H1 (cell line): ENCODE data around the gene GADD45B. TPM values are rescaled to one million over a fixed set of nuclear protein-coding genes. Genes with fewer than 3 reads are reported as not detected.

ENCODE experiments used
- CTCF ChIA-PET: fragments of 300-600 bp; sonication (Branson Sonifier 250); formaldehyde crosslinking; loops from one replicate; lab custom pipeline; 2021; ENCODE audit not compliant: partially characterized antibody; lab: Charles Lee
- POLR2A ChIA-PET: fragments of 300-600 bp; sonication (Branson Sonifier 250); formaldehyde crosslinking; loops from one replicate; lab custom pipeline; 2021; ENCODE audit warnings: inconsistent platforms; ENCODE audit not compliant: partially characterized antibody; lab: Charles Lee
- DNase-seq, 2 experiments: peaks; one replicate each; pipeline versions ENCODE4 v3.0.0 to v3.0.0-alpha.2; 2010 to 2022; ENCODE audit warnings: low spot score in 2 of 2, low read depth in 1 of 2, mixed read lengths in 1 of 2
- FAIRE-seq: peaks from 2 replicates; lab custom pipeline; 2011; peaks lifted over from hg19 to GRCh38; lab: Jason Lieb, UNC
- H2AFZ ChIP-seq: 2 replicates; pipeline ENCODE4 v1.8.1; 2012; ENCODE audit warnings: low read length, inconsistent platforms
- H2AK5ac ChIP-seq: 2 replicates; pipeline ENCODE4 v1.6.1; 2013; ENCODE audit warnings: low read depth, low read length
- H2BK120ac ChIP-seq: replicated peaks from 2 replicates; pipeline ENCODE3; 2013; ENCODE audit warnings: low read depth, low read length, inconsistent platforms
- H2BK12ac ChIP-seq: 2 replicates; pipeline ENCODE4 v1.6.1; 2013; ENCODE audit warnings: low read depth, low read length
- H2BK15ac ChIP-seq: 2 replicates; pipeline ENCODE4 v1.6.1; 2013; ENCODE audit warnings: low read length
- H2BK20ac ChIP-seq: 2 replicates; pipeline ENCODE4 v1.6.1; 2013; ENCODE audit warnings: low read length
- H2BK5ac ChIP-seq: 2 replicates; pipeline ENCODE4 v1.6.1; 2013; ENCODE audit warnings: low read depth, low read length
- H3K14ac ChIP-seq: 2 replicates; pipeline ENCODE4 v1.6.1; 2013; ENCODE audit warnings: inconsistent platforms; ENCODE audit not compliant: insufficient read length
- H3K18ac ChIP-seq: 2 replicates; pipeline ENCODE4 v1.6.1; 2013; ENCODE audit warnings: low read length; ENCODE audit errors: extremely low read depth
- H3K23ac ChIP-seq: 2 replicates; pipeline ENCODE4 v1.6.1; 2013; ENCODE audit warnings: inconsistent platforms; ENCODE audit not compliant: insufficient read length
- H3K23me2 ChIP-seq: 2 replicates; pipeline ENCODE4 v1.6.1; 2013; ENCODE audit warnings: low read depth, low read length
- H3K27ac ChIP-seq: 2 replicates; pipeline ENCODE4 v1.6.1; 2011; ENCODE audit warnings: low read depth, low read length, inconsistent platforms
- H3K27me3 ChIP-seq, 4 experiments: replicated peaks in 1 of 4; 1 replicate in 1 of 4; 2 replicates in 3 of 4; pipeline versions ENCODE4 v1.6.1 to v1.8.1; 2011 to 2013; ENCODE audit warnings: low read length in 3 of 4, mild to moderate bottlenecking in 3 of 4, inconsistent platforms in 2 of 4, mixed read lengths in 2 of 4, moderate library complexity in 1 of 4; ENCODE audit not compliant: control insufficient read depth in 3 of 4, insufficient read depth in 3 of 4; ENCODE audit errors: extremely low read depth in 1 of 4
- H3K36me3 ChIP-seq, 4 experiments: 2 replicates each; pipeline versions ENCODE4 v1.6.1 to v1.8.1; 2011 to 2013; ENCODE audit warnings: mild to moderate bottlenecking in 4 of 4, low read length in 3 of 4, moderate library complexity in 2 of 4, control low read depth in 1 of 4, inconsistent platforms in 1 of 4; ENCODE audit not compliant: insufficient read depth in 4 of 4, control insufficient read depth in 2 of 4
- H3K4ac ChIP-seq: replicated peaks from 2 replicates; pipeline ENCODE3; 2013; ENCODE audit warnings: low read length, low read depth, mixed read lengths, inconsistent platforms; ENCODE audit not compliant: insufficient read length
- H3K4me1 ChIP-seq, 4 experiments: replicated peaks in 1 of 4; 1 replicate in 1 of 4; 2 replicates in 3 of 4; pipeline versions ENCODE4 v1.6.1 to v1.8.1; 2011 to 2013; ENCODE audit warnings: low read length in 3 of 4, inconsistent platforms in 2 of 4, mixed read lengths in 1 of 4; ENCODE audit not compliant: insufficient read depth in 4 of 4, control insufficient read depth in 3 of 4
- H3K4me2 ChIP-seq, 2 experiments: 2 replicates each; pipeline versions ENCODE4 v1.6.1 to v1.8.1; 2011 to 2013; ENCODE audit warnings: low read depth in 2 of 2, low read length in 2 of 2, control low read depth in 1 of 2, inconsistent platforms in 1 of 2, mild to moderate bottlenecking in 1 of 2; ENCODE audit not compliant: insufficient read depth in 1 of 2
- H3K4me3 ChIP-seq, 4 experiments: fragments of 200-600, 300-600 bp in 1 of 4; sonication (generic), shearing (Covaris generic), sonication (Bioruptor Twin) in 1 of 4; 2 replicates each; pipeline versions ENCODE4 v1.5.1 to v1.8.1; 2011 to 2016; ENCODE audit warnings: low read length in 4 of 4, low read depth in 3 of 4, control low read depth in 2 of 4, inconsistent platforms in 2 of 4, mild to moderate bottlenecking in 2 of 4, mixed read lengths in 1 of 4, moderate library complexity in 1 of 4; ENCODE audit not compliant: insufficient read depth in 2 of 4; ENCODE audit errors: extremely low read depth in 1 of 4
- H3K56ac ChIP-seq: replicated peaks from 2 replicates; pipeline ENCODE3; 2013; ENCODE audit warnings: low read depth, mild to moderate bottlenecking, mixed read lengths, low read length, inconsistent platforms; ENCODE audit not compliant: insufficient read length
- H3K79me1 ChIP-seq: 2 replicates; pipeline ENCODE4 v1.6.1; 2013; ENCODE audit warnings: low read depth, low read length, control low read depth
- H3K79me2 ChIP-seq, 2 experiments: 2 replicates each; pipeline versions ENCODE4 v1.6.1 to v1.8.1; 2012 to 2013; ENCODE audit warnings: low read length in 2 of 2, mild to moderate bottlenecking in 2 of 2, inconsistent platforms in 1 of 2; ENCODE audit not compliant: insufficient read depth in 2 of 2, control insufficient read depth in 1 of 2
- H3K9ac ChIP-seq, 4 experiments: replicated peaks in 1 of 4; 1 replicate in 1 of 4; 2 replicates in 3 of 4; pipeline versions ENCODE4 v1.6.1 to v1.8.1; 2011 to 2013; ENCODE audit warnings: low read depth in 3 of 4, low read length in 3 of 4, control low read depth in 2 of 4, mild to moderate bottlenecking in 2 of 4, moderate library complexity in 2 of 4, inconsistent platforms in 1 of 4; ENCODE audit errors: extremely low read depth in 1 of 4
- H3K9me3 ChIP-seq, 2 experiments: 2 replicates each; pipeline versions ENCODE4 v1.6.1 to v1.8.1; 2012 to 2013; ENCODE audit warnings: mild to moderate bottlenecking in 2 of 2, moderate library complexity in 2 of 2, control low read depth in 1 of 2, inconsistent platforms in 1 of 2, low read depth in 1 of 2, low read length in 1 of 2, mixed read lengths in 1 of 2; ENCODE audit not compliant: insufficient read depth in 2 of 2
- H4K20me1 ChIP-seq, 2 experiments: replicated peaks in 1 of 2; 2 replicates each; pipeline versions ENCODE3 to v1.8.1; 2011 to 2013; ENCODE audit warnings: inconsistent platforms in 2 of 2, low read length in 2 of 2, mild to moderate bottlenecking in 1 of 2; ENCODE audit not compliant: insufficient read depth in 2 of 2, control insufficient read depth in 1 of 2
- H4K5ac ChIP-seq: 2 replicates; pipeline ENCODE4 v1.6.1; 2013; ENCODE audit warnings: low read length, low read depth, mixed read lengths, inconsistent platforms; ENCODE audit not compliant: insufficient read length
- H4K8ac ChIP-seq: 2 replicates; pipeline ENCODE4 v1.8.0; 2013; ENCODE audit warnings: mild to moderate bottlenecking, moderate library complexity, low read length, inconsistent platforms; ENCODE audit not compliant: insufficient read depth; ENCODE audit errors: extremely low read depth
- H4K91ac ChIP-seq: replicated peaks from 2 replicates; pipeline ENCODE3; 2013; ENCODE audit warnings: low read length, mixed read lengths, inconsistent platforms; ENCODE audit not compliant: insufficient read length
- WGBS, 2 experiments: shearing (Covaris generic) in 1 of 2; methylation state at CpG; one replicate each; pipeline versions ENCODE4 v1.1.6 to v1.1.7; 2013 to 2015; ENCODE audit warnings: low lambda C conversion rate in 2 of 2, mixed read lengths in 2 of 2, inconsistent platforms in 1 of 2, low coverage in 1 of 2, missing lambda C conversion rate in 1 of 2; ENCODE audit not compliant: insufficient replicate concordance in 2 of 2, insufficient coverage in 1 of 2, insufficient read length in 1 of 2; ENCODE audit errors: extremely low coverage in 1 of 2, missing lambda C conversion rate in 1 of 2; 5-methylcytosine and 5-hydroxymethylcytosine counted together
- polyA plus RNA-seq, 7 experiments: library from polyadenylated mRNA; depleted of rRNA in 3 of 7; stranded (reverse) in 5 of 7; unstranded in 2 of 7; fragments of >200 nt in 5 of 7; fragments of 200-250 nt in 2 of 7; gene quantifications; 1 replicate in 5 of 7; 2 replicates in 1 of 7; 4 replicates in 1 of 7; pipeline versions ENCODE4 v1.2.1 to v1.2.3, GENCODE V29; 2011 to 2013; ENCODE audit warnings: missing spikeins in 2 of 7, mixed read lengths in 2 of 7
- total RNA-seq: library from RNA; stranded (reverse); fragmentation: NEBNext Ultra II Directional; extraction: Animal tissue kit (Norgen Biotek cat#: 25700); gene quantifications from 2 replicates; pipeline ENCODE4 v1.2.1, GENCODE V29; 2021

Gene GADD45B
- total and polyA plus RNA-seq, 2 of the 8 experiments (the other 6 are each of a cell fraction or from before 2014, with no cell fraction given): 7.4 to 11.4 TPM

DNA sequence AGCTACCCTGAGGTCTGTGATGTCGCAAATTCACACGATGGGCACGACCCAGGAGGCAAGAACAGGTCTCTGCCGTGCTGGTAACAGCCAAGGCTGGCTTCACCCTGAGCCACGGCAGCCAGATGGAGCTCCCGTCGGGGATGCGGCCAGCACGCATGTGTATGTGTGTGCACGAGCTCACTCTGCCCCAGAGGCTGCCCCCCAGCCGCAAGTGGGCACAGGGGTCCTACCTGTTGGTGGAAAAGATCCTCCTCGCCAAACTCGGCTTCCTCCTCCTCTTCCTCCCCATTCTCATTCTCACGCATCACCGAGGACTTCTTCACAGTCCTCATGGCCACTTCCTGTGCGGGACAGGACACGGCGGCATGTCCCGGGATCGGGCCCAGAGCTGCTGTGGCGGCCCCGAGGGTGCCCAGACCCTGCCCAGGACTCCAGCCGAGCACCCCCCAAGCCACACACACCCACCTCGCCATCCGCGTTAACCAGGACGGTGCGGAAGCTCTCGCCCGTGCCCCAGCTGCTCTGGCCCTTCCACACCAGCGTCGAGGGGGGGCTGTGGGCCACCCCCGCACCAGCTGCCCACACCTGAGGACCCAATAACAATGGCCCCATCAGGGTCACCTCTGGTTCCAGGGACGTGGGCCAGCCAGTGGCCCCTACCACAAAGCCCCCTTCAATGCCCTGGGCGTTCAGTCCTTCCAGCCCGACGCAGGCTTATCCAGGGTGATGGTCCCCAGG lies 44.4 kb upstream of the GADD45B start:
- no peak overlapping the region for H3K9ac ChIP-seq
- no peak overlapping the region; the same call in 1 of the 2 replicates for H2BK5ac ChIP-seq
- no peak overlapping the region for H2AFZ ChIP-seq
- 96% methylated on average over 36 of the region's 37 CpGs; no CpG with 5 or more reads in 1 of the 2 experiments for WGBS, 2 experiments
- H2BK12ac ChIP-seq: no peak overlapping the region
- H3K14ac ChIP-seq: no peak overlapping the region
- no peaks in the 10 kb centered on the region for H3K9me3 ChIP-seq
- H4K20me1 ChIP-seq: peaks cover 3 to 16% of the 10 kb centered on the region in 2 experiments
- H2BK120ac ChIP-seq: no peak overlapping the region
- ChIA-PET CTCF (interaction anchor here (1.1 kb wide), 1 partner anchor 24 kb away, joined by 3 read pairs; no protein-coding TSS in a partner anchor), POLR2A (interaction anchor here (0.6 to 8.2 kb wide), 5 partner anchors 9 to 160 kb away, joined by 3 to 76 read pairs (median 3); partner anchors contain the start of gene LMNB2)
- no peak overlapping the region for H3K27ac ChIP-seq
- no peak for FAIRE-seq
- no peak for DNase-seq
- H3K36me3 ChIP-seq: peaks cover 4 to 39% (median 28%) of the 10 kb centered on the region in 4 experiments
- no peak overlapping the region for H2BK15ac ChIP-seq
- no peaks in the 10 kb centered on the region for H3K27me3 ChIP-seq
- peaks cover 2% of the 10 kb centered on the region for H3K79me1 ChIP-seq
- H3K18ac ChIP-seq: no peak overlapping the region
- H3K79me2 ChIP-seq: peaks cover 0 to 6% of the 10 kb centered on the region in 2 experiments; a peak in 2 of 4 replicates
- no peak overlapping the region for H3K23ac ChIP-seq
- no peak overlapping the region for H4K91ac ChIP-seq
- no peak overlapping the region for H3K56ac ChIP-seq
- H3K4me1 ChIP-seq: peaks cover 0 to 10% (median 8%) of the 10 kb centered on the region in 4 experiments; a peak in 5 of 7 replicates
- no peak overlapping the region for H4K8ac ChIP-seq
- H4K5ac ChIP-seq: no peak overlapping the region
- H3K4ac ChIP-seq: no peak overlapping the region
- no peak overlapping the region for H2BK20ac ChIP-seq
- no peak overlapping the region for H3K4me3 ChIP-seq
- H3K4me2 ChIP-seq: no peak overlapping the region
- H3K23me2 ChIP-seq: peaks cover 6% of the 10 kb centered on the region; the same call in 1 of the 2 replicates
- no peak overlapping the region for H2AK5ac ChIP-seq
